GM21723 (cell line): ENCODE measurements around the gene CKAP4.
"Not testable (repeated sequence)": the region's sequence is repeated elsewhere in the genome, so short reads cannot be mapped to it uniquely, and the experiment has no call there.

Experiments
- ATAC-seq: cut with Tn5 transposase; IDR thresholded peaks from one replicate; pipeline ENCODE4 v1.9.1; 2021; ENCODE audit warnings: mild to moderate bottlenecking, moderate library complexity; ENCODE audit not compliant: unreplicated experiment

CKAP4 gene

GRCh38 chr12:106247674-106248311 is at the start of gene CKAP4:
Gene CKAP4 (minus strand): TSS chr12:106248020. CDS start chr12:106247851, 169 bp downstream.
- ATAC-seq, result peak; percentile 64

- ATAC-seq, result no peak
Measured at GRCh38 chr12:106297075-106297474, 49.3 kb upstream of the CKAP4 start.

GRCh38 chr12:106296179-106296877 is 48.5 kb upstream of the CKAP4 start:
- no peak for ATAC-seq

GRCh38 chr12:106292339-106292738 is 44.5 kb upstream of the CKAP4 start:
- no peak for ATAC-seq

GRCh38 chr12:106291342-106291741 is 43.5 kb upstream of the CKAP4 start:
- ATAC-seq, result no peak

- ATAC-seq, result no peak
Measured at GRCh38 chr12:106290666-106291065, 42.8 kb upstream of the CKAP4 start.

GRCh38 chr12:106289196-106289681 is 41.4 kb upstream of the CKAP4 start:
- no peak for ATAC-seq

- ATAC-seq, result no peak
Measured at GRCh38 chr12:106288494-106289195, 40.8 kb upstream of the CKAP4 start.

GRCh38 chr12:106288101-106288493 is 40.3 kb upstream of the CKAP4 start:
- ATAC-seq, result no peak

GRCh38 chr12:106287364-106287763 is 39.5 kb upstream of the CKAP4 start:
- no peak for ATAC-seq

- ATAC-seq, result not testable (repeated sequence)
Measured at GRCh38 chr12:106286576-106287162, 38.8 kb upstream of the CKAP4 start.

- no peak for ATAC-seq
Measured at GRCh38 chr12:106285982-106286381, 38.2 kb upstream of the CKAP4 start.

GRCh38 chr12:106284358-106285105 is 36.7 kb upstream of the CKAP4 start:
- no peak for ATAC-seq

- no peak for ATAC-seq
Measured at GRCh38 chr12:106282457-106283097, 34.8 kb upstream of the CKAP4 start.

- no peak for ATAC-seq
Measured at GRCh38 chr12:106281804-106282203, 34.0 kb upstream of the CKAP4 start.

- no peak for ATAC-seq
Measured at GRCh38 chr12:106281056-106281782, 33.4 kb upstream of the CKAP4 start.

- ATAC-seq, result no peak
Measured at GRCh38 chr12:106280106-106280505, 32.3 kb upstream of the CKAP4 start.

GRCh38 chr12:106276032-106276740 is 28.4 kb upstream of the CKAP4 start:
- ATAC-seq, result peak; percentile 72

GRCh38 chr12:106275458-106275857 is 27.6 kb upstream of the CKAP4 start:
- no peak for ATAC-seq
